Measurements from ENCODE around the gene FARS2. TPM values are rescaled to one million over a fixed set of nuclear protein-coding genes. Genes with fewer than 3 reads are reported as not detected.
A peak's percentile ranks its signal among the peaks of the same experiment; 100 is the strongest.
"Not testable (repeated sequence)": the region's sequence is repeated elsewhere in the genome, so short reads cannot be mapped to it uniquely, and the experiment has no call there.

FARS2 gene
- polyA plus RNA-seq, 10 donors, result 9.2 to 14.0 (median 11.9) TPM

- no peak for DNase-seq
Observed at GRCh38 chr6:5663739-5664138, 402.4 kb downstream of the FARS2 start.

GRCh38 chr6:5664149-5664548 lies 402.8 kb downstream of the FARS2 start:
- no peak for DNase-seq

GRCh38 chr6:5665173-5665572 lies 403.9 kb downstream of the FARS2 start:
- no peak for DNase-seq

- no peak for DNase-seq
Observed at GRCh38 chr6:5665667-5666066, 404.4 kb downstream of the FARS2 start.

- DNase-seq, result no peak
Observed at GRCh38 chr6:5666695-5667094, 405.4 kb downstream of the FARS2 start.

- DNase-seq, result no peak
Observed at GRCh38 chr6:5667737-5668136, 406.4 kb downstream of the FARS2 start.

GRCh38 chr6:5670381-5670780 lies 409.1 kb downstream of the FARS2 start:
- no peak for DNase-seq

GRCh38 chr6:5670811-5671561 lies 409.7 kb downstream of the FARS2 start:
- peak in 2 of 3 donors; percentile 43 to 52 for DNase-seq

- DNase-seq, result peak in 1 of 3 donors; percentile 17
Observed at GRCh38 chr6:5671601-5672559, 410.6 kb downstream of the FARS2 start.

GRCh38 chr6:5672581-5673011 lies 411.3 kb downstream of the FARS2 start:
- DNase-seq, result peak in 2 of 3 donors; percentile 49 to 83

- DNase-seq, result peak in 1 of 3 donors; percentile 28
Observed at GRCh38 chr6:5673019-5673790, 411.9 kb downstream of the FARS2 start.

GRCh38 chr6:5674141-5674540 lies 412.8 kb downstream of the FARS2 start:
- DNase-seq, result peak in 1 of 3 donors; percentile 32

- peak in 1 of 3 donors; percentile 9 for DNase-seq
Observed at GRCh38 chr6:5674721-5675120, 413.4 kb downstream of the FARS2 start.

GRCh38 chr6:5676701-5677100 lies 415.4 kb downstream of the FARS2 start:
- DNase-seq, result no peak

- DNase-seq, result no peak
Observed at GRCh38 chr6:5677219-5678000, 416.1 kb downstream of the FARS2 start.

GRCh38 chr6:5679270-5679669 lies 418.0 kb downstream of the FARS2 start:
- no peak for DNase-seq

- peak in 1 of 3 donors; percentile 18 for DNase-seq
Observed at GRCh38 chr6:5679691-5680090, 418.4 kb downstream of the FARS2 start.

GRCh38 chr6:5680095-5680494 lies 418.8 kb downstream of the FARS2 start:
- DNase-seq, result no peak

GRCh38 chr6:5681480-5681879 lies 420.2 kb downstream of the FARS2 start:
- no peak for DNase-seq

- DNase-seq, result no peak
Observed at GRCh38 chr6:5682530-5682929, 421.2 kb downstream of the FARS2 start.

- DNase-seq, result not testable (repeated sequence)
Observed at GRCh38 chr6:5683747-5684146, 422.4 kb downstream of the FARS2 start.

All from muscle of back (tissue), 11 donors.